CD14-positive monocyte (primary cell): Measurements from ENCODE around the gene RGL1. TPM values are rescaled to one million over a fixed set of nuclear protein-coding genes. Genes with fewer than 3 reads are reported as not detected.

ENCODE experiments used
- DNase-seq, 3 donors: peaks; one replicate each; pipeline ENCODE4 v3.0.0-alpha.2; 2011 to 2022
- H2AFZ ChIP-seq: 2 replicates; pipeline ENCODE4 v1.6.0; 2012; ENCODE audit warnings: mild to moderate bottlenecking, low read depth, low read length, inconsistent platforms; ENCODE audit not compliant: insufficient read depth, poor library complexity, severe bottlenecking
- H3K27ac ChIP-seq, 2 donors: 1 replicate in 1 of 2; 2 replicates in 1 of 2; pipeline ENCODE4 v1.5.1; 2012 to 2013; ENCODE audit warnings: low read length in 2 of 2, control low read depth in 1 of 2, inconsistent platforms in 1 of 2, low read depth in 1 of 2, mild to moderate bottlenecking in 1 of 2
- H3K27me3 ChIP-seq, 2 donors: one replicate each; pipeline versions ENCODE4 v1.6.0 to v1.6.1; 2011 to 2013; ENCODE audit warnings: low read length in 2 of 2; ENCODE audit not compliant: control insufficient read depth in 2 of 2, insufficient read depth in 2 of 2
- H3K36me3 ChIP-seq, 2 donors: replicated peaks in 1 of 2; 1 replicate in 1 of 2; 2 replicates in 1 of 2; pipeline versions ENCODE4 v1.5.1 to v1.6.1; 2012 to 2013; ENCODE audit warnings: low read length in 2 of 2, control low read depth in 1 of 2, inconsistent platforms in 1 of 2, mild to moderate bottlenecking in 1 of 2; ENCODE audit not compliant: insufficient read depth in 2 of 2, control insufficient read depth in 1 of 2
- H3K4me1 ChIP-seq, 2 donors: 1 replicate in 1 of 2; 2 replicates in 1 of 2; pipeline versions ENCODE4 v1.5.1 to v1.6.1; 2012 to 2013; ENCODE audit warnings: low read length in 2 of 2, control low read depth in 1 of 2, inconsistent platforms in 1 of 2, mild to moderate bottlenecking in 1 of 2, moderate library complexity in 1 of 2; ENCODE audit not compliant: insufficient read depth in 2 of 2, control insufficient read depth in 1 of 2
- H3K4me2 ChIP-seq: replicated peaks from 2 replicates; pipeline ENCODE3; 2012; ENCODE audit warnings: low read length, moderate library complexity, mild to moderate bottlenecking; ENCODE audit not compliant: poor library complexity, severe bottlenecking; ENCODE audit errors: extremely low read depth
- H3K4me3 ChIP-seq, 3 experiments: fragments of 200-600 bp in 1 of 3; sonication (generic) in 1 of 3; replicated peaks in 1 of 3; 1 replicate in 2 of 3; 2 replicates in 1 of 3; pipeline ENCODE4 v1.5.1; 2011 to 2013; ENCODE audit warnings: low read length in 3 of 3, mild to moderate bottlenecking in 3 of 3, control low read depth in 2 of 3, low read depth in 2 of 3, inconsistent platforms in 1 of 3, moderate library complexity in 1 of 3
- H3K79me2 ChIP-seq: 2 replicates; pipeline ENCODE4 v1.6.0; 2012; ENCODE audit warnings: mild to moderate bottlenecking, control low read depth, inconsistent platforms, low read length, moderate library complexity; ENCODE audit not compliant: insufficient read depth
- H3K9ac ChIP-seq: 2 replicates; pipeline ENCODE4 v1.6.0; 2017; ENCODE audit warnings: low read length, mild to moderate bottlenecking; ENCODE audit not compliant: insufficient read depth, poor library complexity, severe bottlenecking
- H3K9me3 ChIP-seq, 2 donors: replicated peaks in 1 of 2; 1 replicate in 1 of 2; 2 replicates in 1 of 2; pipeline versions ENCODE4 v1.5.1 to v1.6.1; 2012 to 2013; ENCODE audit warnings: low read length in 2 of 2, control low read depth in 1 of 2; ENCODE audit not compliant: control insufficient read depth in 1 of 2, insufficient read depth in 1 of 2
- H4K20me1 ChIP-seq: 2 replicates; pipeline ENCODE4 v1.6.0; 2012; ENCODE audit warnings: mild to moderate bottlenecking, low read length, control low read depth, moderate library complexity; ENCODE audit not compliant: insufficient read depth
- H3K27ac Mint-ChIP-seq, 7 donors: one replicate each; pipeline ENCODE4 v1.8.0; 2020; ENCODE audit warnings: mild to moderate bottlenecking in 7 of 7, mixed read lengths in 7 of 7, moderate library complexity in 6 of 7, inconsistent platforms in 2 of 7
- H3K27me3 Mint-ChIP-seq, 3 donors: one replicate each; pipeline ENCODE4 v1.8.0; 2021 to 2022; ENCODE audit warnings: low read depth in 3 of 3, mild to moderate bottlenecking in 3 of 3, mixed read lengths in 3 of 3, moderate library complexity in 3 of 3, inconsistent platforms in 1 of 3
- H3K36me3 Mint-ChIP-seq, 2 donors: one replicate each; pipeline ENCODE4 v1.8.0; 2020; ENCODE audit warnings: mixed read lengths in 2 of 2, inconsistent platforms in 1 of 2, mild to moderate bottlenecking in 1 of 2
- H3K4me1 Mint-ChIP-seq: one replicate; pipeline ENCODE4 v1.8.0; 2020; ENCODE audit warnings: mild to moderate bottlenecking, mixed read lengths
- H3K4me3 Mint-ChIP-seq, 2 donors: one replicate each; pipeline ENCODE4 v1.8.0; 2020; ENCODE audit warnings: mild to moderate bottlenecking in 2 of 2, mixed read lengths in 2 of 2, moderate library complexity in 1 of 2
- H3K9me3 Mint-ChIP-seq, 7 donors: one replicate each; pipeline ENCODE4 v1.8.0; 2020 to 2022; ENCODE audit warnings: mixed read lengths in 7 of 7, mild to moderate bottlenecking in 6 of 7, moderate library complexity in 6 of 7, inconsistent platforms in 2 of 7
- WGBS: methylation state at CpG from one replicate; pipeline ENCODE4 v1.1.5; 2013; ENCODE audit warnings: missing lambda C conversion rate; ENCODE audit not compliant: insufficient coverage; 5-methylcytosine and 5-hydroxymethylcytosine counted together
- intact Hi-C, 2 donors: fragments of 100-400 bp; cut with micrococcal nuclease; formaldehyde crosslinking; loops; one replicate each; pipeline versions ENCODE4 v1.15.0 to v1.15.1; 2023
- polyA plus RNA-seq, 3 donors: library from polyadenylated mRNA; depleted of rRNA in 1 of 3; unstranded in 2 of 3; stranded (reverse) in 1 of 3; fragments of 300-500 nt in 2 of 3; fragments of >200 nt in 1 of 3; fragmentation: Illumina TruSeq in 2 of 3; gene quantifications; 1 replicate in 2 of 3; 2 replicates in 1 of 3; pipeline ENCODE4 v1.2.3, GENCODE V29; 2012 to 2021
- TF ChIP-seq, protein P1 (sequence below): fragments of 200-600 bp; IDR thresholded peaks from one replicate; pipeline ENCODE4 v1.8.0; 2022; ENCODE audit warnings: antibody characterized with exemption, mild to moderate bottlenecking

Gene RGL1
- polyA plus RNA-seq, 3 donors: 1.2 to 3.3 (median 2.0) TPM

DNA sequence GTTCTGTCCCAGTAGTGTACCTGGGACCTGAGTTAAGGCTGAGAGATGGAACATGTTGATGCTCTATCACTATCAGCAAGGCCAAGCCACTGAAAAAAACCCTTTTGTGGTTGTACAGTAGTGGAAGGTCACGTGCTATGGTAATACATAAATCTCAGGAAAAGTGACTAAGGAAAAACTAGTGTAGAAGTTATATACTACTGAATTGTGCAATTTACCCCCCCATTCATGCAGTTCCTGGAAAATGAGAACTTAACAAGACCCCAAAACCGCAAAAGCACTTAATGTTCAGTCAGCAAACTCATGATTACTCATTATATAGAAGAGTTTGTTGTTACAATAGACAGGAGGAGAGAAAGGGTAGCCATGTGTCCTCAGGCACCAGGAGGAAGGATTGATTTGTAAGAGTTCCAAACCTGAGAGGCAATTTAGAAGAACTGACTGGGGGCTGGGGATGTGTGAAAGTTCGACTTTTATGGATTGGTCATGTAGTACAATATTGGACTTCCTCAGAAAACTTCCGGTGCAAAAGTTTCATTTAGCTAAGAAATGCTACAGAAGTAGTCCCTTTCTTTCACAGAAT, 91.6 kb downstream of the RGL1 start:
- H3K9ac ChIP-seq: no peak overlapping the region
- TF ChIP-seq, protein P1, sequence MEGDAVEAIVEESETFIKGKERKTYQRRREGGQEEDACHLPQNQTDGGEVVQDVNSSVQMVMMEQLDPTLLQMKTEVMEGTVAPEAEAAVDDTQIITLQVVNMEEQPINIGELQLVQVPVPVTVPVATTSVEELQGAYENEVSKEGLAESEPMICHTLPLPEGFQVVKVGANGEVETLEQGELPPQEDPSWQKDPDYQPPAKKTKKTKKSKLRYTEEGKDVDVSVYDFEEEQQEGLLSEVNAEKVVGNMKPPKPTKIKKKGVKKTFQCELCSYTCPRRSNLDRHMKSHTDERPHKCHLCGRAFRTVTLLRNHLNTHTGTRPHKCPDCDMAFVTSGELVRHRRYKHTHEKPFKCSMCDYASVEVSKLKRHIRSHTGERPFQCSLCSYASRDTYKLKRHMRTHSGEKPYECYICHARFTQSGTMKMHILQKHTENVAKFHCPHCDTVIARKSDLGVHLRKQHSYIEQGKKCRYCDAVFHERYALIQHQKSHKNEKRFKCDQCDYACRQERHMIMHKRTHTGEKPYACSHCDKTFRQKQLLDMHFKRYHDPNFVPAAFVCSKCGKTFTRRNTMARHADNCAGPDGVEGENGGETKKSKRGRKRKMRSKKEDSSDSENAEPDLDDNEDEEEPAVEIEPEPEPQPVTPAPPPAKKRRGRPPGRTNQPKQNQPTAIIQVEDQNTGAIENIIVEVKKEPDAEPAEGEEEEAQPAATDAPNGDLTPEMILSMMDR: no peak
- H3K27me3 Mint-ChIP-seq: peaks cover 0 to 3% (median 2%) of the 10 kb centered on the region in 3 donors
- H3K36me3 Mint-ChIP-seq: peaks cover 3 to 10% of the 10 kb centered on the region in 2 donors
- H3K4me3 ChIP-seq: peak overlapping the region in 1 of 3 experiments; percentile 35
- H3K36me3 ChIP-seq: no peaks in the 10 kb centered on the region
- DNase-seq: peak; percentile 67 to 96 (median 88)
- H3K27ac Mint-ChIP-seq: peak overlapping the region; percentile 46 to 91 (median 74)
- H3K27ac ChIP-seq: peak overlapping the region; percentile 53 to 69
- H3K4me1 Mint-ChIP-seq: peaks cover 46% of the 10 kb centered on the region
- H2AFZ ChIP-seq: no peak overlapping the region
- no peaks in the 10 kb centered on the region for H3K79me2 ChIP-seq
- no peaks in the 10 kb centered on the region for H4K20me1 ChIP-seq
- no peaks in the 10 kb centered on the region for H3K9me3 ChIP-seq
- peaks cover 40 to 48% of the 10 kb centered on the region in 2 donors for H3K4me1 ChIP-seq
- no peaks in the 10 kb centered on the region for H3K9me3 Mint-ChIP-seq
- H3K4me3 Mint-ChIP-seq: peak overlapping the region; percentile 32 to 61
- intact Hi-C loops: no loop called here
- H3K4me2 ChIP-seq: peak overlapping the region; percentile 53
- no CpG with 5 or more reads among the region's 4 CpGs for WGBS
- H3K27me3 ChIP-seq: no peaks in the 10 kb centered on the region

DNA sequence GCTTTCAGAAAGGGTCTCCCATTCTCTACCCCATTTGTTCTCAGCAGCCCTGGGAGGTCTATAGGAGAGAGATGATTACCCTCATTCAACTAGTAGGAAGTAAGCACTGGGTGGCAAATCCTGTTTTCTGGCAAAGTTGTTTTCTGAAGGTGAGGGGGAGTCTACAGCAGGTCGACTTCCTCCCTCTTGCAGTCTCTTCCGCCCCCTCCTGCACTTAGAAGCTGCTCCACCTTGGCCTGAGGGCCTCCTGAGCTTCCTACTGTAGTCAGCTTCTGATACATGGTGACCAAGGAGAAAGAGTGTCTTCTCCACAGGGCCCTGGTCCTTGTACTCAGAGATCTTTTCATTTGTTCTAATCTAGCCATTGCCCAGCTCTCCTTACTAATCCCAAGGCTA, 93.1 kb downstream of the RGL1 start:
- DNase-seq: no peak
- TF ChIP-seq, protein P1: no peak
- H3K79me2 ChIP-seq: no peaks in the 10 kb centered on the region
- WGBS: no CpG with 5 or more reads among the region's 2 CpGs
- H3K27me3 ChIP-seq: no peaks in the 10 kb centered on the region
- H3K4me1 Mint-ChIP-seq: peaks cover 47% of the 10 kb centered on the region
- H3K9ac ChIP-seq: no peak overlapping the region
- H3K36me3 Mint-ChIP-seq: peaks cover 3 to 10% of the 10 kb centered on the region in 2 donors
- H3K27ac Mint-ChIP-seq: no peak overlapping the region
- no peaks in the 10 kb centered on the region for H3K36me3 ChIP-seq
- no peak overlapping the region for H3K4me3 Mint-ChIP-seq
- H3K27me3 Mint-ChIP-seq: peaks cover 0 to 3% (median 2%) of the 10 kb centered on the region in 3 donors
- intact Hi-C loops: no loop called here
- H3K4me1 ChIP-seq: peaks cover 40 to 50% of the 10 kb centered on the region in 2 donors
- H3K4me3 ChIP-seq: no peak overlapping the region
- H2AFZ ChIP-seq: no peak overlapping the region
- no peak overlapping the region for H3K4me2 ChIP-seq
- H3K9me3 ChIP-seq: no peaks in the 10 kb centered on the region
- no peak overlapping the region for H3K27ac ChIP-seq
- H3K9me3 Mint-ChIP-seq: no peaks in the 10 kb centered on the region
- no peaks in the 10 kb centered on the region for H4K20me1 ChIP-seq
